ENCODE data around the gene SSR4. TPM values are rescaled to one million over a fixed set of nuclear protein-coding genes. Genes with fewer than 3 reads are reported as not detected.

The SSR4 gene
- total and polyA plus RNA-seq, 2 donors (not counting 1 experiment from before 2014, with no cell fraction given) = 141 to 144 TPM

- TF ChIP-seq EZH2 (IDR thresholded peaks at IDR 0.05; ENCODE audit: low read length, missing control alignments) (no peak), CTCF (conservative IDR thresholded peaks at IDR 0.05 in 1 of 2, IDR thresholded peaks at IDR 0.05 in 1 of 2; ENCODE audit: low read depth in 1 of 2, low read length in 2 of 2) (no peak)
- DNase-seq (ENCODE audit: low read depth in 2 of 2) = no peak
- H3K27me3 ChIP-seq (ENCODE audit: control insufficient read depth, insufficient read depth, low read length) = no peaks in the 10 kb centered on the region
- no peak overlapping the region for H3K4me2 ChIP-seq (ENCODE audit: extremely low read depth, insufficient read depth, low read length)
- H3K27ac ChIP-seq (ENCODE audit: insufficient read depth, low read length) = no peak overlapping the region
- no peaks in the 10 kb centered on the region for H3K79me2 ChIP-seq (ENCODE audit: control insufficient read depth, insufficient read depth, low read length)
- no peak overlapping the region for H3K4me3 ChIP-seq (replicated peaks in 1 of 4; ENCODE audit: control extremely low read depth in 1 of 4, insufficient read depth in 1 of 4, low read depth in 3 of 4, low read length in 4 of 4)
- no peaks in the 10 kb centered on the region for H3K4me1 ChIP-seq (ENCODE audit: control insufficient read depth, extremely low read depth, insufficient read depth, low read length)
- H3K9me3 ChIP-seq (ENCODE audit: control insufficient read depth, insufficient read depth, low read depth, low read length) = no peaks in the 10 kb centered on the region
- H3K9ac ChIP-seq (ENCODE audit: insufficient read depth, low read length) = no peak overlapping the region
- H3K36me3 ChIP-seq (ENCODE audit: control insufficient read depth, insufficient read depth, low read length) = no peaks in the 10 kb centered on the region
- no peaks in the 10 kb centered on the region for H4K20me1 ChIP-seq (ENCODE audit: control insufficient read depth, extremely low read depth, insufficient read depth, low read length)
- H2AFZ ChIP-seq (ENCODE audit: low read length) = no peak overlapping the region
These were observed 17.8 kb upstream of the SSR4 start for GRCh38 chrX:153776611-153777045.

- no peak for DNase-seq (ENCODE audit: low read depth in 2 of 2)
These were observed 17.0 kb upstream of the SSR4 start for GRCh38 chrX:153777261-153778090.

GRCh38 chrX:153778181-153778580 lies 16.3 kb upstream of the SSR4 start:
- DNase-seq (ENCODE audit: low read depth in 2 of 2) = no peak
- H3K79me2 ChIP-seq (ENCODE audit: control insufficient read depth, insufficient read depth, low read length) = no peaks in the 10 kb centered on the region
- H4K20me1 ChIP-seq (ENCODE audit: control insufficient read depth, extremely low read depth, insufficient read depth, low read length) = no peaks in the 10 kb centered on the region
- H3K36me3 ChIP-seq (ENCODE audit: control insufficient read depth, insufficient read depth, low read length) = no peaks in the 10 kb centered on the region
- H3K4me3 ChIP-seq (replicated peaks in 1 of 4; ENCODE audit: control extremely low read depth in 1 of 4, insufficient read depth in 1 of 4, low read depth in 3 of 4, low read length in 4 of 4) = no peak overlapping the region
- H3K4me1 ChIP-seq (ENCODE audit: control insufficient read depth, extremely low read depth, insufficient read depth, low read length) = no peaks in the 10 kb centered on the region
- H3K4me2 ChIP-seq (ENCODE audit: extremely low read depth, insufficient read depth, low read length) = no peak overlapping the region
- H3K9ac ChIP-seq (ENCODE audit: insufficient read depth, low read length) = no peak overlapping the region
- no peaks in the 10 kb centered on the region for H3K9me3 ChIP-seq (ENCODE audit: control insufficient read depth, insufficient read depth, low read depth, low read length)
- no peak overlapping the region for H2AFZ ChIP-seq (ENCODE audit: low read length)
- no peaks in the 10 kb centered on the region for H3K27me3 ChIP-seq (ENCODE audit: control insufficient read depth, insufficient read depth, low read length)
- H3K27ac ChIP-seq (ENCODE audit: insufficient read depth, low read length) = no peak overlapping the region
- TF ChIP-seq EZH2 (IDR thresholded peaks at IDR 0.05; ENCODE audit: low read length, missing control alignments) = no peak
- TF ChIP-seq CTCF (conservative IDR thresholded peaks at IDR 0.05 in 1 of 2, IDR thresholded peaks at IDR 0.05 in 1 of 2; ENCODE audit: low read depth in 1 of 2, low read length in 2 of 2) = no peak

More at GRCh38 chrX:153777261-153778090, 17.0 kb upstream of the SSR4 start:
- no peak overlapping the region for H3K4me2 ChIP-seq (ENCODE audit: extremely low read depth, insufficient read depth, low read length)
- no peaks in the 10 kb centered on the region for H3K9me3 ChIP-seq (ENCODE audit: control insufficient read depth, insufficient read depth, low read depth, low read length)
- H3K27ac ChIP-seq (ENCODE audit: insufficient read depth, low read length) = no peak overlapping the region
- TF ChIP-seq CTCF (conservative IDR thresholded peaks at IDR 0.05 in 1 of 2, IDR thresholded peaks at IDR 0.05 in 1 of 2; ENCODE audit: low read depth in 1 of 2, low read length in 2 of 2) (no peak), EZH2 (IDR thresholded peaks at IDR 0.05; ENCODE audit: low read length, missing control alignments) (no peak)
- H2AFZ ChIP-seq (ENCODE audit: low read length) = no peak overlapping the region
- H3K4me3 ChIP-seq (replicated peaks in 1 of 4; ENCODE audit: control extremely low read depth in 1 of 4, insufficient read depth in 1 of 4, low read depth in 3 of 4, low read length in 4 of 4) = no peak overlapping the region
- H3K27me3 ChIP-seq (ENCODE audit: control insufficient read depth, insufficient read depth, low read length) = no peaks in the 10 kb centered on the region
- H3K79me2 ChIP-seq (ENCODE audit: control insufficient read depth, insufficient read depth, low read length) = no peaks in the 10 kb centered on the region
- no peaks in the 10 kb centered on the region for H3K4me1 ChIP-seq (ENCODE audit: control insufficient read depth, extremely low read depth, insufficient read depth, low read length)
- H3K36me3 ChIP-seq (ENCODE audit: control insufficient read depth, insufficient read depth, low read length) = no peaks in the 10 kb centered on the region
- no peak overlapping the region for H3K9ac ChIP-seq (ENCODE audit: insufficient read depth, low read length)
- H4K20me1 ChIP-seq (ENCODE audit: control insufficient read depth, extremely low read depth, insufficient read depth, low read length) = no peaks in the 10 kb centered on the region

Data from fibroblast of lung (primary cell).